Ureter (tissue), 1 donor: Measurements from ENCODE around the gene TRPT1. TPM values are rescaled to one million over a fixed set of nuclear protein-coding genes. Genes with fewer than 3 reads are reported as not detected.

Experiments
- DNase-seq: peaks from one replicate; pipeline ENCODE4 v3.0.0-alpha.2; 2020; ENCODE audit warnings: low spot score
- total RNA-seq: library from RNA; stranded (reverse); gene quantifications from one replicate; pipeline ENCODE4 v1.2.4, GENCODE V29; 2023
- donor health status: DM: yes; HTN: yes; CAD: no.

TRPT1 gene
- total RNA-seq, 1 donor from 2014 or later = 49.4 TPM

DNA sequence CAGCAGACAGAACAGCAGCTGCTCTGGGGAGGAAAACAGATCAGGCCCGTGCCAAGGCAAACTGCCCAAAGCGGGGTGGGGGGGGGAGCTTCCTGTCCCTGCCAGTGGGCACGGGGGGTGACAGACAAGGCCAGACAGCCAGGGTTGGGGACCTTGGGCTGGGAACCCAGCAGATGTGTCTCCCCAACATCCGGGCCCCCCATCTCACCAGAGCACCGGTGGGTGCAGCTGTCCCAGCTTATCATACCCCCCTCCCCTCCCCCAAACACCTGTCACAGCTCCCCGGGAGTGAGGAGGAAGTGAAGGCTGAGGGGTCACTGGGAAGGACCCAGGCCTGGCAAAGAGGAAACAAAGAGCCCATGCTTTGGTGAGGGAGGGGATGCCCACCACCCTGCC lies 19.4 kb upstream of the TRPT1 start:
- no peak for DNase-seq

DNA sequence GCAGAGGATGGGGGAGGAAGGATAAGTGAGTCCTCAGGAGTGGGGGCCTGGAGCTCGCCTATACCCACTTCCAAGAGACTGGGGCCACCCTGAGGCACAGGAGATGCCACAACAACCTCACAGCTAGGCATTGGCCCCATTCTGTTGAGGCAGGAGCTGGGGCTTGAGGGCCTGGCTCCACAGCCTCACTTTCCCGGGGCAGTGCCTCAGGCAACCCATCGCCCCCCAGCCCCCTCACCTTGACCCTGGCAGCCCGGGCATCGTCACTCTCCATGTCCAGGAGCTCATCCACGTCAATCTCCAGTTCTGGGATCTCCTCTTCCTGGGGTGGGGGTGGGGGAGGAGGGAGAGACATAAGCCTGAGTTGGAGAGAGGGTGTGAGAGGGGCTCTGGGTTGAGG lies 19.0 kb upstream of the TRPT1 start:
- no peak for DNase-seq

DNA sequence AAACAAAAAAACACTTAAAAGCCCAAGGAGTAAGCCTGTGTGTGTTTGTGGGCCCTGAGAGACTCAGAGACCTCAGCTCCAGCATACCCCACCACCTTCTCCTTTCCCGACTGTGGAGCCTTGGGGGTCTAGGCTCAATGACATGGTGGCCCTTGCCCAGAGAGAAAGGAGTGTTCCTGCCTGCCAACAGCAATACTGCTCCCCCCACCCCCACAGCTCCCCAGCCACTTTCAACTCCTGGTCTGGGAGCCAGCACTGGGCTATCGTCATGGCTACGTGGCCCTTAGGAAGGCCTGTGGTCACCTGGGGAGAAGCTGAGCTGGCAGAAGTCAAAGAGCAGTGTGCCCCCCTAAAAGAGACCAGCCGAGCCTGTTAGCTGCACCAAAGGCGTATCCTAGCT lies 18.1 kb upstream of the TRPT1 start:
- no peak for DNase-seq

- DNase-seq = no peak
Observed at GRCh38 chr11:64243236-64243854, 17.4 kb upstream of the TRPT1 start.

- DNase-seq = no peak
Observed at GRCh38 chr11:64241491-64242374, 15.7 kb upstream of the TRPT1 start.

DNA sequence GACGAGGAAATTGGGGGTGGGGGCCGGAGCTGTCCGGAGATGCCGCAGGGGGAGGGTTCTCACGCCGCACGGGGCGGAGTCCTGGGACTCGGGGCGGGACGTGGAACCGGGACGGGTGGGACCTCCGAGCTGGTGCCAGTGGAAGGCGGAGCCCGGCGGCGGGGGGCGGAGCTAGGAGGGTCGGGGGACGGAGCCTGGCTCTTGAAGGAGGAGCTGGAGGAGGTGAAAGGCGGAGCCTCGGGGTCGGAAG lies 15.2 kb upstream of the TRPT1 start:
- peak; percentile 100 for DNase-seq

- peak; percentile 98 for DNase-seq
Observed at GRCh38 chr11:64240435-64241240, 14.7 kb upstream of the TRPT1 start, which contains the start of gene FKBP2. Gene FKBP2 (plus strand): TSS chr11:64241095. CDS start chr11:64242388, 1,293 bp downstream.

- DNase-seq = no peak
Observed at GRCh38 chr11:64239662-64240434, 13.9 kb upstream of the TRPT1 start.

- no peak for DNase-seq
Observed at GRCh38 chr11:64238999-64239398, 13.0 kb upstream of the TRPT1 start.

DNA sequence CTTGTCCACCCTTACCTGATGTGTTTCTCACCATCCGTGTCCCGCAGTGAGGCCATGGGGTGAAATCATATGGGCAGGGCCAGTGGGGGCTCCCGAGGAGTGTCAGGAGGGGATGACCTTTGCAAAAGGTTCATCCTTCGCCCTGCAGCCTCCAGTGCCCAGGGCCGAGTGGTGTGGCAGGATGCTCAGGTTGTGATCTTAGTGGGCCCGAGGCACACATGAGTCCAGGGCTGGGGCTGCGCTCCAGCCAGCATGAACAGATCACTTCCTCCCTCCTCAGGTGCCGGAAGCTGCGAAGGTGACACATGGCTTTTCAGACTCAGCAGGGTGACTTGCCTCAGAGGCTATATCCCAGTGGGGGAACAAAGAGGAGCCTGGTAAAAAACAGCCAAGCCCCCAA lies 12.1 kb upstream of the TRPT1 start:
- no peak for DNase-seq

DNA sequence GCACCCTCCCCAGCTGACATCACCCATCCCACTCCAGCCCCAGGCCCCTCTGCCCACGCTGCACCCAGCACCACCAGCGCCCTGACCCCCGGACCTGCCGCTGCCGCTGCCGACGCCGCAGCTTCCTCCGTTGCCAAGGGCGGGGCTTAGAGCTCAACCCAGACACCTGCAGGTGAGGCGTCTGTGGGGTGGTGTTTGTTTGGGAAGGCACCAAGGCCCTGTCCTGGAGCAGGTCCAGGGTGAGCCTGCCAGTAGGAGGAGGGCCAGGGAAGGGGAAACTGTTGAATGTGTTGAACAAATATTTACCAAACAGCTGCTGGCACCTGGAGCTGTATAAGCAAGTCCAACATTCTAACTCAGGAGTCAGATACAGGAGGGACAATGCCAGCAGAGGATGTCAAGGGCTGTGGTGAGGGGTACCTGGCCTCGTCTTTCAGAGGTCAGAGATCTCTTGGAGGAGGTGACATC lies 11.5 kb upstream of the TRPT1 start:
- no peak for DNase-seq

GRCh38 chr11:64235437-64236161 lies 9.6 kb upstream of the TRPT1 start:
- DNase-seq = peak; percentile 51

DNA sequence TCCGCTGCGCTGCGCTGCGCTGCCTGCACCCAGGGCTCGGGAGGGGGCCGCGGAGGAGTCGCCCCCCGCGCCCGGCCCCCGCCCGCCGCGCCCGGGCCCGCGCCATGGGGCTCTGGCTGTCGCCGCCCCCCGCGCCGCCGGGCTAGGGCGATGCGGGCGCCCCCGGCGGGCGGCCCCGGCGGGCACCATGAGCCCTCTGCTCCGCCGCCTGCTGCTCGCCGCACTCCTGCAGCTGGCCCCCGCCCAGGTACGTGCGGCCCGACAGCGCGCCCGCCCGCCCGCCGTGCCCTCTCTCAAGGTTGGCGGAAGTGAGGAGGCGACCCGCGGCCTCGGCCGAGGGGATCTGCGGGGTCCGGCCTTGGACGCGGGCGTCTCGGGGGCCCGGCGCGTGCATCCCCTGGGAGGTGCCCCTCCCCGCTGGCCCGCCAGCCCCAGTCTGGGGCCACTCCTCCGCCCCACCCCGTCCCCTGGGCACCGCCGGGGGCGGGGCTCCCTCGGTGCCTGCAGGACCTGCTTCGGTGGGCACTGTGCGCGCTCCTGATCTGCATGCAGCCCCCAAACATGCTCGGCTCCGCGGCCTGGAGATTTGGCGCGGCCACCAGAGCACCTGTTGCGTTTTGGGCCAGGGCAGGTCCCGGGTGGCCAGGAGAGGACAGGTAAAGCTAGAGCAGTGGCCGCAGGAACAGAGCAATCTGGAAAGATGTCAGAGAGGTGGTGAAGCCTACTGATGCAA lies 8.8 kb upstream of the TRPT1 start:
- peak; percentile 59 for DNase-seq

DNA sequence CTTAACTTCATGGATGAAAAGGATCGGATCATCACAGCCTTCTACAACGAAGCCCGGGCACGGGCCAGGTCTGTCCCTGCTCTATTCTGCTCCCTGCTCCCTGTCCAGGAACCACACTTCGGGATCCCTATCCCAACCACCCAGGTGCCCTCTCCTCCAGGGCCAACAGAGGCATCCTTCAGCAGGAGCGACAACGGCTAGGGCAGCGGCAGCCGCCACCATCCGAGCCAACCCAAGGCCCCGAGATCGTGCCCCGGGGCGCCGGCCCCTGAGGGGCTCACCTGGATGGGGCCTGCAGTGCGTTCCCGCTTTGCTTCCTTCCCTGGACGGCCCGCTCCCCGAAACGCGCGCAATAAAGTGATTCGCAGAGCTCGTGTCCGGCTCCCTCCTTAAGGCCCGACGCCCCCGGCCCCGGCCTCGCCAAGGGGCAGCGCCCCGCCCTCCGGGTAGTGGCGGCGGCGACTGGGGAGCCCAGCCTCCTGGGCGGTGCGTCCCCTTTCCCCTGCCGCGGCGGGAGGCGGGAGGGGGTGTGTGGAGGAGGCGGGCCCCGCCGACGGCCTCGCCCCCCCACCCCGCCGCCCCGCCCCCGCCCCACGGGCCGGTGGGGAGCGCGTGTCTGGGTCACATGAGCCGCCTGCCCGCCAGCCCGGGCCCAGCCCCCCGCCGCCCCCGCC lies 8.1 kb upstream of the TRPT1 start, which contains the start of gene VEGFB:
VEGFB (plus strand) TSS at position 672 of the 674 bp plus-strand sequence. CDS start 250 bp downstream, outside the sequence.
- DNase-seq = peak; percentile 75

DNA sequence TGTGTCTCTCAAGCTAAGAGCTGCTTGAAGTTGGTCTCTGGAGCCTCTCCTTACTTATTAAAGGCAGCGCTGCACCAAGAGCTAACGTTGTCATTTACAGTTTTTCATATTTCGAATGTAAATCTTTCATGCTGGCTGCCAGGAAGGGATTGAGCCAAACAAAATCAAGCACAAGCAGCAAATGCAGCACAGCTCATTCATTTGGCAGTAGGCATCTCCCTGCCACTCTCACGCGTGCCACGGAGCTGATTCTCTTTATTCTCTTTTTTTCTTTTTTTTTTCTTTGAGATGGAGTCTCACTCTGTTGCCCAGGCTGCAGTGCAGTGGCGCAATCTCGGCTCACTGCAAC lies 7.0 kb upstream of the TRPT1 start:
- no peak for DNase-seq

- DNase-seq = peak; percentile 48
Observed at GRCh38 chr11:64232182-64232966, 6.4 kb upstream of the TRPT1 start.

DNA sequence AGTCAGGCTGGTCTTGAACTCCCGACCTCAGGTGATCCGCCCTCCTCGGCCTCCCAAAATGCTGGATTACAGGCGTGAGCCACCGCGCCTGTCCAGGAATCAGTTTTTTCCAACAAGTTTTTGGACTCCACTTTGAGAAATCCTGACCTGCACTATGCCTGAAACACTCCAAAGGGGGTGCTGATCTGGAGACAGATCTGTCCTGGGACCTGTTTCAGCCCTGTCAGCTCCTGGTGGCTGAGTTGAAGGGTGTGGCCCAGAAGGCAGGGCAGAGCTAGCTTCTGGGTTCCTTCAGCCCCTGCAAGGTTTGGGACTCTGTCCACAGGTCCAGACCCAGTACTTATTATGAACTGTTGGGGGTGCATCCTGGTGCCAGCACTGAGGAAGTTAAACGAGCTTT lies 5.6 kb upstream of the TRPT1 start:
- DNase-seq = no peak

GRCh38 chr11:64230985-64231365 lies 5.0 kb upstream of the TRPT1 start:
- peak; percentile 42 for DNase-seq
